Measurements from ENCODE around the gene TBPL1.

- TF ChIP-seq, protein P1, sequence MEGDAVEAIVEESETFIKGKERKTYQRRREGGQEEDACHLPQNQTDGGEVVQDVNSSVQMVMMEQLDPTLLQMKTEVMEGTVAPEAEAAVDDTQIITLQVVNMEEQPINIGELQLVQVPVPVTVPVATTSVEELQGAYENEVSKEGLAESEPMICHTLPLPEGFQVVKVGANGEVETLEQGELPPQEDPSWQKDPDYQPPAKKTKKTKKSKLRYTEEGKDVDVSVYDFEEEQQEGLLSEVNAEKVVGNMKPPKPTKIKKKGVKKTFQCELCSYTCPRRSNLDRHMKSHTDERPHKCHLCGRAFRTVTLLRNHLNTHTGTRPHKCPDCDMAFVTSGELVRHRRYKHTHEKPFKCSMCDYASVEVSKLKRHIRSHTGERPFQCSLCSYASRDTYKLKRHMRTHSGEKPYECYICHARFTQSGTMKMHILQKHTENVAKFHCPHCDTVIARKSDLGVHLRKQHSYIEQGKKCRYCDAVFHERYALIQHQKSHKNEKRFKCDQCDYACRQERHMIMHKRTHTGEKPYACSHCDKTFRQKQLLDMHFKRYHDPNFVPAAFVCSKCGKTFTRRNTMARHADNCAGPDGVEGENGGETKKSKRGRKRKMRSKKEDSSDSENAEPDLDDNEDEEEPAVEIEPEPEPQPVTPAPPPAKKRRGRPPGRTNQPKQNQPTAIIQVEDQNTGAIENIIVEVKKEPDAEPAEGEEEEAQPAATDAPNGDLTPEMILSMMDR (IDR thresholded peaks at IDR 0.05) = no peak
- TF ChIP-seq, protein P2, sequence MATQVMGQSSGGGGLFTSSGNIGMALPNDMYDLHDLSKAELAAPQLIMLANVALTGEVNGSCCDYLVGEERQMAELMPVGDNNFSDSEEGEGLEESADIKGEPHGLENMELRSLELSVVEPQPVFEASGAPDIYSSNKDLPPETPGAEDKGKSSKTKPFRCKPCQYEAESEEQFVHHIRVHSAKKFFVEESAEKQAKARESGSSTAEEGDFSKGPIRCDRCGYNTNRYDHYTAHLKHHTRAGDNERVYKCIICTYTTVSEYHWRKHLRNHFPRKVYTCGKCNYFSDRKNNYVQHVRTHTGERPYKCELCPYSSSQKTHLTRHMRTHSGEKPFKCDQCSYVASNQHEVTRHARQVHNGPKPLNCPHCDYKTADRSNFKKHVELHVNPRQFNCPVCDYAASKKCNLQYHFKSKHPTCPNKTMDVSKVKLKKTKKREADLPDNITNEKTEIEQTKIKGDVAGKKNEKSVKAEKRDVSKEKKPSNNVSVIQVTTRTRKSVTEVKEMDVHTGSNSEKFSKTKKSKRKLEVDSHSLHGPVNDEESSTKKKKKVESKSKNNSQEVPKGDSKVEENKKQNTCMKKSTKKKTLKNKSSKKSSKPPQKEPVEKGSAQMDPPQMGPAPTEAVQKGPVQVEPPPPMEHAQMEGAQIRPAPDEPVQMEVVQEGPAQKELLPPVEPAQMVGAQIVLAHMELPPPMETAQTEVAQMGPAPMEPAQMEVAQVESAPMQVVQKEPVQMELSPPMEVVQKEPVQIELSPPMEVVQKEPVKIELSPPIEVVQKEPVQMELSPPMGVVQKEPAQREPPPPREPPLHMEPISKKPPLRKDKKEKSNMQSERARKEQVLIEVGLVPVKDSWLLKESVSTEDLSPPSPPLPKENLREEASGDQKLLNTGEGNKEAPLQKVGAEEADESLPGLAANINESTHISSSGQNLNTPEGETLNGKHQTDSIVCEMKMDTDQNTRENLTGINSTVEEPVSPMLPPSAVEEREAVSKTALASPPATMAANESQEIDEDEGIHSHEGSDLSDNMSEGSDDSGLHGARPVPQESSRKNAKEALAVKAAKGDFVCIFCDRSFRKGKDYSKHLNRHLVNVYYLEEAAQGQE (IDR thresholded peaks at IDR 0.05; ENCODE audit: insufficient read depth in 1 of 2, low read depth in 2 of 2, low read length in 1 of 2) = no peak
- TF ChIP-seq SIN3A (IDR thresholded peaks at IDR 0.05; ENCODE audit: borderline replicate concordance, insufficient read depth, low read depth, low read length) (no peak), POLR2AphosphoS5 (IDR thresholded peaks at IDR 0.05; ENCODE audit: low read depth, low read length) (no peak), TCF7L2 (IDR thresholded peaks at IDR 0.05; ENCODE audit: low read depth, low read length) (no peak)
Observed at GRCh38 chr6:133957227-133957626, 4.2 kb downstream of the TBPL1 start.
